K562 (cell line): ENCODE measurements around the gene MAPK4. TPM values are rescaled to one million over a fixed set of nuclear protein-coding genes. Genes with fewer than 3 reads are reported as not detected.

ENCODE experiments used
- ATAC-seq: fragments of 200-7000 bp; cut with Tn5 transposase; 3 replicates; pipeline ENCODE4 v1.9.1; 2020; ENCODE audit warnings: moderate library complexity
- BruUV-seq: library from RNA; stranded (reverse); fragments of 400-500 nt; replicated peaks from 2 replicates; lab custom pipeline; 2021; lab: Mats Ljungman, UMichigan
- CTCF ChIA-PET: fragments of 300-600 bp; formaldehyde crosslinking; extraction: SDS; loops from one replicate; lab custom pipeline; 2021; ENCODE audit warnings: low intra/inter-chr PET ratio; lab: Yijun Ruan, JAX
- POLR2A ChIA-PET: fragments of 300-600, 350-650 bp; sonication (Branson Sonifier 250); formaldehyde crosslinking; extraction: SDS; loops from one replicate; lab custom pipeline; 2021; ENCODE audit warnings: antibody characterized with exemption, inconsistent platforms; lab: Yijun Ruan, JAX
- DNase-seq, 4 experiments: peaks; one replicate each; pipeline versions ENCODE4 v3.0.0 to v3.0.0-alpha.2; 2011 to 2018; ENCODE audit warnings: low spot score in 3 of 4, mixed read lengths in 3 of 4; ENCODE audit errors: extremely low read depth in 1 of 4
- FAIRE-seq: peaks from 2 replicates; lab custom pipeline; 2011; peaks lifted over from hg19 to GRCh38; lab: Jason Lieb, UNC
- H2AFZ ChIP-seq: 2 replicates; pipeline ENCODE4 v1.6.0; 2011; ENCODE audit warnings: low read depth, low read length, control low read depth, inconsistent platforms
- H3K27ac ChIP-seq: fragments of 200-600 bp; 3 replicates; pipeline ENCODE4 v1.8.0; 2011; ENCODE audit warnings: low read depth, mild to moderate bottlenecking, control low read depth, inconsistent platforms, low read length, moderate library complexity, mixed read lengths; ENCODE audit errors: extremely low read depth
- H3K27me3 ChIP-seq, 2 experiments: fragments of 300-600 bp in 1 of 2; 2 replicates in 1 of 2; 3 replicates in 1 of 2; pipeline versions ENCODE4 v1.6.0 to v1.8.0; 2011; ENCODE audit warnings: inconsistent platforms in 2 of 2, low read length in 2 of 2, mild to moderate bottlenecking in 1 of 2, mixed read lengths in 1 of 2, moderate library complexity in 1 of 2; ENCODE audit not compliant: control insufficient read depth in 2 of 2, insufficient read depth in 2 of 2
- H3K36me3 ChIP-seq: fragments of 300-600 bp; 3 replicates; pipeline ENCODE4 v1.8.0; 2011; ENCODE audit warnings: mild to moderate bottlenecking, low read length, inconsistent platforms; ENCODE audit not compliant: control insufficient read depth, insufficient read depth
- H3K4me1 ChIP-seq, 2 experiments: fragments of 200-600 bp in 1 of 2; replicated peaks in 1 of 2; 2 replicates in 1 of 2; 3 replicates in 1 of 2; pipeline versions ENCODE4 v1.5.1 to v1.8.0; 2011; ENCODE audit warnings: inconsistent platforms in 2 of 2, low read length in 2 of 2, mild to moderate bottlenecking in 1 of 2, mixed read lengths in 1 of 2, moderate library complexity in 1 of 2; ENCODE audit not compliant: control insufficient read depth in 2 of 2, insufficient read depth in 2 of 2
- H3K4me2 ChIP-seq: 2 replicates; pipeline ENCODE4 v1.6.1; 2011; ENCODE audit warnings: low read length, control low read depth, inconsistent platforms, mixed read lengths; ENCODE audit not compliant: insufficient read depth
- H3K4me3 ChIP-seq: fragments of 200-600 bp; sonication (generic), shearing (Covaris generic); 2 replicates; pipeline ENCODE4 v1.5.1; 2016; ENCODE audit warnings: control low read depth, inconsistent platforms
- H3K79me2 ChIP-seq: fragments of 200-600 bp; 3 replicates; pipeline ENCODE4 v1.8.0; 2011; ENCODE audit warnings: low read length, inconsistent platforms; ENCODE audit not compliant: control insufficient read depth, insufficient read depth
- H3K9ac ChIP-seq, 2 experiments: 2 replicates each; pipeline versions ENCODE4 v1.6.0 to v1.6.1; 2011; ENCODE audit warnings: low read depth in 2 of 2, low read length in 2 of 2, control low read depth in 1 of 2, inconsistent platforms in 1 of 2, mild to moderate bottlenecking in 1 of 2, mixed read lengths in 1 of 2; ENCODE audit not compliant: insufficient read depth in 1 of 2
- H3K9me1 ChIP-seq: one replicate; pipeline ENCODE4 v1.6.0; 2011; ENCODE audit warnings: inconsistent platforms, mild to moderate bottlenecking, low read length, moderate library complexity; ENCODE audit not compliant: control insufficient read depth, insufficient read depth
- H3K9me3 ChIP-seq: replicated peaks from 2 replicates; pipeline ENCODE4 v1.5.1; 2011; ENCODE audit warnings: low read depth, low read length, inconsistent platforms; ENCODE audit not compliant: control insufficient read depth, insufficient read depth
- H4K20me1 ChIP-seq: replicated peaks from 2 replicates; pipeline ENCODE4 v1.6.1; 2011; ENCODE audit warnings: low read length, inconsistent platforms, mixed read lengths; ENCODE audit not compliant: control insufficient read depth, insufficient read depth
- ARID1B ChIP-seq: fragments of 450-650 bp; IDR thresholded peaks from 2 replicates; pipeline ENCODE4 v1.6.1; 2016; ENCODE audit warnings: antibody characterized with exemption, mild to moderate bottlenecking, inconsistent platforms
- CBFA2T2 ChIP-seq: fragments of 450-650 bp; conservative IDR thresholded peaks from 2 replicates; pipeline ENCODE4 v1.6.1; 2017; ENCODE audit warnings: mild to moderate bottlenecking
- CCNT2 ChIP-seq: IDR thresholded peaks from 2 replicates; pipeline ENCODE4 v1.6.1; 2011; ENCODE audit warnings: borderline replicate concordance, low read depth, mild to moderate bottlenecking, moderate library complexity, mixed read lengths, low read length; ENCODE audit not compliant: insufficient read length; ENCODE audit errors: extremely low read depth
- GATAD2A ChIP-seq: fragments of 450-650 bp; IDR thresholded peaks from 2 replicates; pipeline ENCODE4 v1.6.1; 2017
- IFI16 ChIP-seq: fragments of 250-450 bp; sonication (Bioruptor Pico); IDR thresholded peaks from 2 replicates; pipeline ENCODE4 v2.1.2; 2022; ENCODE audit warnings: mild to moderate bottlenecking, inconsistent platforms
- NCOA1 ChIP-seq: fragments of 450-650 bp; IDR thresholded peaks from 2 replicates; pipeline ENCODE4 v1.6.1; 2016; ENCODE audit warnings: low read depth
- SIN3B ChIP-seq: fragments of 450-650 bp; IDR thresholded peaks from 2 replicates; pipeline ENCODE4 v1.6.1; 2017; ENCODE audit warnings: low read depth, mild to moderate bottlenecking, moderate library complexity
- SPI1 ChIP-seq: IDR thresholded peaks from 2 replicates; pipeline ENCODE4 v1.6.1; 2011; ENCODE audit warnings: low read depth, low read length, control low read depth, borderline replicate concordance
- ZBTB8A ChIP-seq: fragments of 450-650 bp; IDR thresholded peaks from 2 replicates; pipeline ENCODE4 v1.6.1; 2018; ENCODE audit warnings: mild to moderate bottlenecking, moderate library complexity; ENCODE audit not compliant: partially characterized antibody
- ZNF668 ChIP-seq: fragments of 250-450 bp; sonication (Bioruptor Pico); IDR thresholded peaks from 2 replicates; pipeline ENCODE4 v1.8.0; 2022; ENCODE audit warnings: mild to moderate bottlenecking, inconsistent platforms
- WGBS: fragments of 100-300 bp; shearing (Covaris generic); methylation state at CpG from one replicate; pipeline ENCODE4 v1.1.6; 2016; ENCODE audit warnings: low coverage, mixed read lengths; ENCODE audit not compliant: insufficient coverage; ENCODE audit errors: missing lambda C conversion rate; 5-methylcytosine and 5-hydroxymethylcytosine counted together
- in situ Hi-C: fragments of 300-500 bp; cut with MboI; formaldehyde crosslinking; loops from 4 replicates; pipeline ENCODE4 v1.15.0; 2018; ENCODE audit warnings: inconsistent platforms, mixed read lengths
- intact Hi-C: fragments of 100-400 bp; cut with micrococcal nuclease; formaldehyde crosslinking; loops from 2 replicates; pipeline ENCODE4 v1.14.2; 2022
- polyA plus RNA-seq, 8 experiments: library from polyadenylated mRNA; depleted of rRNA in 4 of 8; stranded (reverse) in 5 of 8; unstranded in 3 of 8; fragments of >200 nt; fragmentation: Nextera tagmentation in 2 of 8; fragmentation: Illumina TruSeq in 1 of 8; extraction: Ambion mirVana in 2 of 8; extraction: Trizol in 1 of 8; gene quantifications; 2 replicates each; pipeline versions ENCODE4 v1.2.1 to v1.2.3, GENCODE V29; 2011 to 2014; ENCODE audit warnings: inconsistent platforms in 1 of 8, missing spikeins in 1 of 8
- total RNA-seq, 7 experiments: library from RNA; depleted of rRNA in 6 of 7; stranded (reverse); fragments of >200 nt in 6 of 7; fragmentation: Illumina TruSeq in 2 of 7; extraction: Trizol in 2 of 7; gene quantifications; 2 replicates each; pipeline versions ENCODE4 v1.2.1 to v1.2.3, GENCODE V29; 2011 to 2021; ENCODE audit warnings: low replicate concordance in 1 of 7
- TF ChIP-seq, protein P1 (sequence below): fragments of 250-450 bp; sonication (Bioruptor Pico); IDR thresholded peaks from 2 replicates; pipeline ENCODE4 v1.4.0; 2020; ENCODE audit warnings: mild to moderate bottlenecking
- TF ChIP-seq, protein P2 (sequence below): fragments of 450-650 bp; IDR thresholded peaks from 2 replicates; pipeline ENCODE4 v1.6.1; 2014; ENCODE audit warnings: low read depth, mild to moderate bottlenecking, moderate library complexity, borderline replicate concordance

The MAPK4 gene
- total and polyA plus RNA-seq, 9 of the 15 experiments (the other 6 are each of a cell fraction or from before 2014, with no cell fraction given) = not detected

DNA sequence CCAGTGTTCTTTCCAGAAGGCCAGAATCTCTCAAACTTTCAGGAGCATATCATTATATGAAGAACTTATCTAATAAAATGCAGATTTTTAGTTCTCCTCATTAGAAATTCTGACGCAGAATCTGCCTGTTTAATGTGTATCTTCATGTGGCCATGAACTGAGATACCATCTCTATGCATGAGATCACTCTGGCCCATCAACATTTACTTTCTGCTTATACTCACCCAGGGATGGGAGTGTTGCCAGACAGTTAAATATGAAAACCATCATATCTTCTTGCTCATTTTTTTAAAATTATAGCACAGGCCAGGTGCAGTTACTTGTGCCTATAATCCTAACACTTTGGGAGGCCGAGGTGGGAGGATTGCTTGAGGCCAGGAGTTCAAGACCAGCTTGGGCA, 60.4 kb downstream of the MAPK4 start:
- Histone ChIP-seq H3K79me2 (no peaks in the 10 kb centered on the region), H3K4me1 (no peaks in the 10 kb centered on the region), H4K20me1 (no peaks in the 10 kb centered on the region), H3K4me3 (no peak overlapping the region), H3K9ac (no peak overlapping the region), H3K9me3 (no peaks in the 10 kb centered on the region), H3K27me3 (no peaks in the 10 kb centered on the region), H3K4me2 (no peak overlapping the region), H3K9me1 (no peaks in the 10 kb centered on the region), H3K27ac (no peak overlapping the region), H3K36me3 (no peaks in the 10 kb centered on the region), H2AFZ (no peak overlapping the region)
- no TSS peak for BruUV-seq
- intact Hi-C loops (no loop called here), in situ Hi-C loops (no loop called here)
- no peak for TF ChIP-seq GATAD2A
- no peak for TF ChIP-seq ZNF668 (CRISPR knock-in tag)
- TF ChIP-seq CBFA2T2 = no peak
- TF ChIP-seq, protein P1, sequence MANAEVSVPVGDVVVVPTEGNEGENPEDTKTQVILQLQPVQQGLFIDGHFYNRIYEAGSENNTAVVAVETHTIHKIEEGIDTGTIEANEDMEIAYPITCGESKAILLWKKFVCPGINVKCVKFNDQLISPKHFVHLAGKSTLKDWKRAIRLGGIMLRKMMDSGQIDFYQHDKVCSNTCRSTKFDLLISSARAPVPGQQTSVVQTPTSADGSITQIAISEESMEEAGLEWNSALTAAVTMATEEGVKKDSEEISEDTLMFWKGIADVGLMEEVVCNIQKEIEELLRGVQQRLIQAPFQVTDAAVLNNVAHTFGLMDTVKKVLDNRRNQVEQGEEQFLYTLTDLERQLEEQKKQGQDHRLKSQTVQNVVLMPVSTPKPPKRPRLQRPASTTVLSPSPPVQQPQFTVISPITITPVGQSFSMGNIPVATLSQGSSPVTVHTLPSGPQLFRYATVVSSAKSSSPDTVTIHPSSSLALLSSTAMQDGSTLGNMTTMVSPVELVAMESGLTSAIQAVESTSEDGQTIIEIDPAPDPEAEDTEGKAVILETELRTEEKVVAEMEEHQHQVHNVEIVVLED (CRISPR knock-in tag) = no peak
- no peak for TF ChIP-seq ZBTB8A
- TF ChIP-seq SPI1 = no peak
- TF ChIP-seq CCNT2 = no peak
- TF ChIP-seq NCOA1 = no peak
- TF ChIP-seq SIN3B = no peak
- TF ChIP-seq ARID1B = no peak
- no peak for TF ChIP-seq IFI16
- TF ChIP-seq, protein P2, sequence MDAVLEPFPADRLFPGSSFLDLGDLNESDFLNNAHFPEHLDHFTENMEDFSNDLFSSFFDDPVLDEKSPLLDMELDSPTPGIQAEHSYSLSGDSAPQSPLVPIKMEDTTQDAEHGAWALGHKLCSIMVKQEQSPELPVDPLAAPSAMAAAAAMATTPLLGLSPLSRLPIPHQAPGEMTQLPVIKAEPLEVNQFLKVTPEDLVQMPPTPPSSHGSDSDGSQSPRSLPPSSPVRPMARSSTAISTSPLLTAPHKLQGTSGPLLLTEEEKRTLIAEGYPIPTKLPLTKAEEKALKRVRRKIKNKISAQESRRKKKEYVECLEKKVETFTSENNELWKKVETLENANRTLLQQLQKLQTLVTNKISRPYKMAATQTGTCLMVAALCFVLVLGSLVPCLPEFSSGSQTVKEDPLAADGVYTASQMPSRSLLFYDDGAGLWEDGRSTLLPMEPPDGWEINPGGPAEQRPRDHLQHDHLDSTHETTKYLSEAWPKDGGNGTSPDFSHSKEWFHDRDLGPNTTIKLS = no peak
- CTCF ChIA-PET = no interaction called here
- WGBS = 0% methylated on average over 2 of the region's 2 CpGs
- no peak for ATAC-seq
- no peak for DNase-seq
- POLR2A ChIA-PET = no interaction called here
- no peak for FAIRE-seq
